Urinary bladder (tissue), 4 donors: ENCODE data around the gene UBALD2. TPM values are rescaled to one million over a fixed set of nuclear protein-coding genes. Genes with fewer than 3 reads are reported as not detected.
"Not testable (repeated sequence)": the region's sequence is repeated elsewhere in the genome, so short reads cannot be mapped to it uniquely, and the experiment has no call there.

Experiments
- DNase-seq: peaks from one replicate; pipeline ENCODE4 v3.0.0-alpha.2; 2015; ENCODE audit errors: extremely low spot score
- H3K27ac ChIP-seq: one replicate; pipeline ENCODE4 v1.5.1; 2013; ENCODE audit warnings: low read depth, mild to moderate bottlenecking, moderate library complexity
- H3K36me3 ChIP-seq: one replicate; pipeline ENCODE4 v1.6.1; 2013; ENCODE audit warnings: mild to moderate bottlenecking, moderate library complexity; ENCODE audit not compliant: insufficient read depth
- H3K4me1 ChIP-seq: one replicate; pipeline ENCODE4 v1.6.1; 2013; ENCODE audit warnings: mild to moderate bottlenecking, moderate library complexity; ENCODE audit not compliant: insufficient read depth
- H3K4me3 ChIP-seq: one replicate; pipeline ENCODE4 v1.5.1; 2013; ENCODE audit warnings: low read depth, low read length
- WGBS: extraction: QIAGEN DNeasy Blood & Tissue Kit; methylation state at CpG from one replicate; pipeline ENCODE4 v1.1.7; 2013; 5-methylcytosine and 5-hydroxymethylcytosine counted together
- polyA plus RNA-seq: library from polyadenylated mRNA; stranded (reverse); fragments of 200-250 nt; gene quantifications from one replicate; pipeline ENCODE4 v1.2.3, GENCODE V29; 2013
- total RNA-seq: library from RNA; depleted of rRNA; stranded (reverse); fragments of >200 nt; gene quantifications from one replicate; pipeline ENCODE4 v1.2.3, GENCODE V29; 2014
- donor health status: healthy with polysubstance abuse.
- donor health status: healthy.

The UBALD2 gene
- total and polyA plus RNA-seq, 2 donors: 5.4 to 22.4 TPM

DNA sequence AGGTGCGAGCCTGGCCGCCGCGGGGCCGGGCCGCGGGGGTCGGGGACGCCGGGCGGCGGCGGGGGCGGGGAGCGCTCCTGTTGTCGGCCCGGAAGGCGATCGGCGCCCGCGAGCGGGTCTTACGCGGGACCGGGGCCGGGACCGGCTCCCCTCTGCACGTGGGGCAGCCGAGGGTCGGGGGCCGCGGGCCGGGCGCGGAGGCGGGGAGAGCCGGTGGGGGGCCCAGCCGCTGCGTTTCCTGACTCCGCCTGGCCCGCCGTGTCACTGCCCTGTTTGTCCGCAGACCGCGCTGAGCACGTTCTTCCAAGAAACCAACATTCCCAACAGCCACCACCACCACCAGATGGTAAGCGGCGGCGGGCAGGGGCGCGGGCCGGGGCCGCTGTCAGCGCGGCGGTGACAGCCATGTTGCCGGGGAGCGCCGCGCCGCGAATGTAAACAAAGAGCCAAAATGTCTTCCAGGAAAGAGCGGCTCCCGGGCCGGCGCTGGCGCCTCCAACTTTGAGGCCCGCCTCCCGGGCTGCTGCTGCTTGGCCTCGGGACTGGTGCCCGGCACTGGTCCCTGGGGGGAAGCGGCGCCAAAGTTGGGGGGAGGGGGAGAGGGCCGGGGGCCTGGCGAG lies 586 bp downstream of the UBALD2 start:
- peaks cover 2% of the 10 kb centered on the region for H3K4me1 ChIP-seq
- H3K27ac ChIP-seq: peak overlapping the region; percentile 94
- H3K36me3 ChIP-seq: peaks cover 3% of the 10 kb centered on the region
- no peak for DNase-seq
- WGBS: under 1% methylated on average over 76 of the region's 76 CpGs
- peak overlapping the region; percentile 99 for H3K4me3 ChIP-seq

DNA sequence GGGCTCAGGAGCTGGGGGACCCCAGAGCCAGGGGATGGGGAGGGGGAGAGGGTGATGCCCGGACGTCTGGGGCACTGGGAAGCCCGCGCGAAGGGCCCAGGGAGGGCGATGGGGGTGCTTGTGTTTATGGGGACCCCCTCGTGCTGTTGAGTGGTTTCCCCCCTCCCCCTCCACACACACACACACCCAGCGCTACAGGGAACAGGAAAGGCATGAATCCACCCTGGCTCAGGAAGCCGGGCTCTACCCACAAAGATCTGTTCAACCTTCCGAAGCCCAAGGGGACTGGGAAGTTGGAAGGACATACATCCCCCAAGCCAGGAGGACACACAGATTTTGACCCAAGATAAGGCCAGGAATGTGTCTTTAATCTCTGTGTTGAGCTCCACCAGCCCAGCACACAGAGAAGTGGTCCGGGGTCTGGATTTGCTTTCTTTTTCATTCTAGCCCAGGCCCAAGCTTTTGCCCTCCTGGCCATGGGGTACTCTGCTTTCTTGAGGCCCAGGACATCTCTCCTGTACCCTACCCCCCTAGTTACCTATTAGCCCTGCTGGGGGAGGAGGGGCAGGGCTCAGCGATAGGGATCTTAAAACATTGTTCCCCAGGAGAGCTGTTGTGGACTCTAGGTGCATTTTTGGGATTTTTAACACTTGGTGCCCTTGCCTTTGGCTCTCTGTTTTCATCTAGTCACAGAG lies 1.2 kb downstream of the UBALD2 start:
- peaks cover 3% of the 10 kb centered on the region for H3K36me3 ChIP-seq
- peak overlapping the region; percentile 99 for H3K4me3 ChIP-seq
- 3% methylated on average over 12 of the region's 12 CpGs for WGBS
- H3K27ac ChIP-seq: peak overlapping the region; percentile 94
- no peak for DNase-seq
- peaks cover 2% of the 10 kb centered on the region for H3K4me1 ChIP-seq

DNA sequence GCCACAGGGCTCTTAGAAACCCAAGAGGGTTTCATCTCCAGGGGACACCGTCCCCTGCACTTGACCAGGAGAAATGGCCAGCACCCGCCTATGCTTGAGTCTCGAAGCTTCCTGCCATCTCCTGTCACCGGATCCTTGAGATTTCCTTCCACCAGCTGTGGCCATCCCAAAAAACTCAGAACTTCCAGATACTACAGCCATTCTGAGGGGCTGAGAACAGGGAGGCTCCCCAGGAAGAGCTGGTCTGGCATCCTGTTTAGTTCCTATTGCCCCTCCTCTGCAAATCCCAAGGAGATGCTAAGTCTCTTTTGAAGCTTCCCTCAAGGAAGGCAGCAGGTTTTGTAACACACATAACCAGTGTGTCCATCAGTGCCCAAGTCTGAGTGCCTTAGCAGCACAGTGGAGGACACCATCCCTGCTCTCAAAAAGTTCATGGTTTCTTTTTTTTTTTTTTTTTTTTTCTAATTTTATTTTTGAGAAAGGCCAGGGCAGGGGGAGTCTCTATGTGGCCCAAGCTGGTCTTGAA lies 2.0 kb downstream of the UBALD2 start:
- Histone ChIP-seq H3K27ac (no peak overlapping the region), H3K36me3 (peaks cover 3% of the 10 kb centered on the region), H3K4me3 (peak overlapping the region; percentile 2), H3K4me1 (peaks cover 2% of the 10 kb centered on the region)
- no peak for DNase-seq
- 80% methylated on average over 4 of the region's 4 CpGs for WGBS

DNA sequence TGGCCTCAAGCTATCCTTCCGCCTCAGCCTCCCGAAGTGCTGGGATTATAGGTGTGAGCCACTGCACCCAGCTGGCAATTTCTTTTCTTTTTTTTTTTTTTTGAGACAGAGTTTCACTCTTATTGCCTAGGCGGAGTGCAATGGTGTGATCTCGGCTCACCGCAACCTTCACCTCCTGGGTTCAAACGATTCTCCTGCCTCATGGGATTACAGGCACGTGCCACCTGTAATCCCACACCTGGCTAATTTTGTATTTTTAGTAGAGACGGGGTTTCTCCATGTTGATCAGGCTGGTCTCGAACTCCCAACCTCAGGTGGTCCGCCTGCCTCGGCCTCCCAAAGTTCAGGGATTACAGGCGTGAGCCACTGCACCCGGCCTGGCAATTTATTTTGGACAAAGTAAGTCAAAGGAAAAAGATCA lies 2.4 kb downstream of the UBALD2 start:
- not testable (repeated sequence) for H3K4me1 ChIP-seq, H3K36me3 ChIP-seq, H3K4me3 ChIP-seq, DNase-seq
- peak overlapping the region; percentile 27 for H3K27ac ChIP-seq
- WGBS: 89% methylated on average over 13 of the region's 13 CpGs

DNA sequence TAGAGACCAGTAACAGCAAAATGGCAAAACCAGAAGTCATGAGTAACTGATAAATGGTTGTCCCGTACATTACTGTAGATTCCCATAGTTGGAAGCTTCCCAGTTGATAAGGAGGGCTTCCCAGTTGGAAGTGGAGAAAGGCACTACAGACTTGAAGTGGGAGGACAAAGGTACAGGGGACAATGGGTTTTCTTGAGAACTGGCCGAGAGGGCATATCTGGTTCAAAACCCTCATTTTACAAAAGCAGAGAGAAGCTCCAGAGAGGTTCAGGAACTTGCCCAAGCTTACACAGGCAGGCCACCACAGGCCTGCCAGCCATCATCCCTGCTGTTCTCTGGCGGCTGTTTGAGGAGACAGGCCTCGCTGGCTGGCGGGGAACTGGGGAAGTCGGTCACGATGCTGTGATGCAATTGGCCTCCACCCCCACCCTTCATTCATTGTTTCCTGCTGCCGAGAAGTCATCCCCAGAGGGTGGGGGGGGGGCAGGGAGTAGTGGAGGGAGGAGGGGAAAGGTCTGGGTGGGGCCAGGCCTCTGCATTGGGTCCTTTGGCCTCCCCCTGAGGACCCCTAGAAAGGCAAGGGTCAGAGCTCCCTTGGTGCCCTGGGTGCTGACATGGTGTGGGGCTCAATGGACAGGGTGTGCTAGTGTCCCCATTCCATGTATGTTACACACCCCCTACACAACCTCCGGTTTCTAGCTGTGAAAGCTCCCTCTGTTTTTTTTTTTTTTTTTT lies 3.0 kb downstream of the UBALD2 start:
- no peak overlapping the region for H3K4me3 ChIP-seq
- peaks cover 3% of the 10 kb centered on the region for H3K36me3 ChIP-seq
- H3K4me1 ChIP-seq: peaks cover 2% of the 10 kb centered on the region
- DNase-seq: no peak
- peak overlapping the region; percentile 27 for H3K27ac ChIP-seq
- WGBS: 36% methylated on average over 9 of the region's 9 CpGs

DNA sequence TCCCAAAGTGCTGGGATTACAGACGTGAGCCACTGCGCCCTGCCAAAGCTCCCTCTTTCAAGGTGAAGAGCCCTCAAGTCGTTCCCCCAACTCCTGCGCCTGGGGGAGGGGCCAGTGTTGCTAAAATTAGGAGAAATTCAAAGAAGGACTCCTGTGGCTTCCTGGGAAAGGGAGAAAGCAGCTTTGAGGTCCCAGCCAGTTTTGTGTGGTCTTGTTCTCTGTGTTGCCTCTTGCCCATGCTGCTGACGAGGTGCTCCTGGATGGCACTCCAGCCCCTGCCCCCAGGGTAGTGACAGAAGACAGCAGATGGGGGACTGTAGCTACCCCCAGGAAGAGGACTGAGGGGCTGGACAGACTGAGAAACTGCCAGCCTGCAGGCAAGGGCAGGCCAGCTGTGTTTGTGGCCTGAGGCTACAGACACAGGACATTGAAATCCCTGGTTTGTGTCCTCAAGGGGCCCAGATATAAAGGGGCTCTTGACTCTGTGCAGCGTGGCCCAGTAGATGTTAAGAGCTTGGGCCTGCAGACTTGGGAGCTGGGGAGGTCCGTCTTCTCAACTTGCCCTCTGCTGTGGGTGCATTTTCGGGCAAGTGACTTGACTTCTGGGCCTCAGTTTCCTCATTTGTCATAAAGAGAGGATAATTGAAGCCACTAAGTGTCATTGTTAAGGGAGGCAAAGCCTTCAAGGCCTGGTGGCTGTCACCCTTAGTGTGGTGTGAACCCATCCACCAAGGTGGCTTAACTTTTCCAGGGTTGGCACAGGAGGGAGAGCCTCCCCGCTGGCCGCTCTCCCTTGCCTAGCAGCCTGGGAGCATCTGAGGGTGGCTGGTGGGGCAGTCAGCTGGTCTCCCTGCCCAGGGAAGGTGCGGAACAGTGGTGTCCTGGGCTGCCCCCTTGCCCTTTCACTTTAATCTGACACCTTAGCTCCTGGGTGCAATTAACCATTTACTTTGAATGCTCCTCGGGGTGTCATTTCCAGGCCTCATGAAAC lies 4.1 kb downstream of the UBALD2 start:
- peaks cover 3% of the 10 kb centered on the region for H3K36me3 ChIP-seq
- 78% methylated on average over 12 of the region's 12 CpGs for WGBS
- no peak overlapping the region for H3K4me3 ChIP-seq
- no peak overlapping the region for H3K27ac ChIP-seq
- no peak for DNase-seq
- H3K4me1 ChIP-seq: peaks cover 2% of the 10 kb centered on the region

DNA sequence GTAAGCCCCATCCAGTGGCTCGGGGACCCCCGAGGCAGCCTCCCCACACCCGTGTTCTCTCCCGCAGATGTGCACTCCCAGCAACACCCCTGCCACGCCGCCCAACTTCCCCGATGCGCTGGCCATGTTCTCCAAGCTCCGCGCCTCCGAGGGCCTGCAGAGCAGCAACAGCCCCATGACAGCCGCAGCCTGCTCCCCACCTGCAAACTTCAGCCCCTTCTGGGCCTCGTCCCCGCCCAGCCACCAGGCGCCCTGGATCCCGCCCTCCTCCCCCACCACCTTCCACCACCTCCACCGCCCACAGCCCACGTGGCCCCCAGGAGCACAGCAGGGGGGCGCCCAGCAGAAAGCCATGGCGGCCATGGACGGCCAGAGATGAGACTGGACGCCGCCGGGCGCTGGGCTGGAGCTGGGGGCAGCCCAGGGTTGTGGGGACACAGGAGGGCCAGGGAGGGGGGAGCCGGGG lies 5.0 kb downstream of the UBALD2 start:
- H3K4me1 ChIP-seq: peaks cover 2% of the 10 kb centered on the region
- no peak overlapping the region for H3K27ac ChIP-seq
- no peak for DNase-seq
- peaks cover 3% of the 10 kb centered on the region for H3K36me3 ChIP-seq
- no peak overlapping the region for H3K4me3 ChIP-seq
- 88% methylated on average over 26 of the region's 26 CpGs for WGBS

DNA sequence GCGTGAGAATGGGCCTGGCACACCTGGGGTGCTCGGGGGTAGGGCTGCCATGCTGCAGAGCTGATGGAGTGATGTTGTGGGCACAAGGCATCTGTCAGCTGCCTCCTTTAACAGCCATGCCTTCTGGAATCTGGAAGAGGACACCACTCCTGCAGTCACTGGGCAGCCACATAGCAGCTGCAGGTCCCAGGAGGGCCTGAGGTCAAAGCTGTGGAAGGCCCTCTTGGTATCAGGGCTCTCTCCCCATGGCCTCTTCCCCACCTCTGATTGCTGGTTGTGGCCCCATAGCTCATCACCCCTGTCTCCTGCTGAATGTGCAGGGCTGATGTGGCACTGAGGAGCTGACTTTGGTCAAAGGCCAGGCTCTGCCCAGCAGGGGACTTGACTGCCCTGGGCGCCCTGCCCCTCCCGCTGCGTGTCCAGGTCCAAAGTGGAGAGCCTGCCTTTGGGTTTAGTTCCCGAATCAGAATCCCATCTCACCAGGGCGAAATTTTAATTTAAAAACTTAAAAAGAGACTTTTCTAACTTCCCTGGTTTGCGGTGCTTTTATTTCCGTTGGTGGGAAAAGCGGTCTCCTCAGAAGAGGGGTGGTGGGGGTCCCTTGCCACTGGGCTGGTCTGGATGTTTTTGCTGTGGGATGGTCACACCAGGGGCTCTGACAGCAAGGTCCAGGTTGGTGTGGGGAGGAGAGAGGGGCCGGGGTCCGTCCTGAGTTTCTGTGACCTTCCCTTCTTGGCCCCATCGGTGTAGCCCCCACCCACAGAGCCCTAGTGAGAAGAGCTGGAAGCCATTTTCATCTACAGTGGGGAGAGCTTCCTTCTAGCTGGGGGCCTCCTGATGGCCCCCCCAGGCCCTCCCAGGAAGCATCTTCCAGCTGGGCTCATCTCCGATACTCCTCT lies 5.9 kb downstream of the UBALD2 start:
- H3K4me3 ChIP-seq: no peak overlapping the region
- no peak overlapping the region for H3K27ac ChIP-seq
- 89% methylated on average over 14 of the region's 14 CpGs for WGBS
- H3K36me3 ChIP-seq: peaks cover 3% of the 10 kb centered on the region
- H3K4me1 ChIP-seq: peaks cover 2% of the 10 kb centered on the region
- DNase-seq: no peak

DNA sequence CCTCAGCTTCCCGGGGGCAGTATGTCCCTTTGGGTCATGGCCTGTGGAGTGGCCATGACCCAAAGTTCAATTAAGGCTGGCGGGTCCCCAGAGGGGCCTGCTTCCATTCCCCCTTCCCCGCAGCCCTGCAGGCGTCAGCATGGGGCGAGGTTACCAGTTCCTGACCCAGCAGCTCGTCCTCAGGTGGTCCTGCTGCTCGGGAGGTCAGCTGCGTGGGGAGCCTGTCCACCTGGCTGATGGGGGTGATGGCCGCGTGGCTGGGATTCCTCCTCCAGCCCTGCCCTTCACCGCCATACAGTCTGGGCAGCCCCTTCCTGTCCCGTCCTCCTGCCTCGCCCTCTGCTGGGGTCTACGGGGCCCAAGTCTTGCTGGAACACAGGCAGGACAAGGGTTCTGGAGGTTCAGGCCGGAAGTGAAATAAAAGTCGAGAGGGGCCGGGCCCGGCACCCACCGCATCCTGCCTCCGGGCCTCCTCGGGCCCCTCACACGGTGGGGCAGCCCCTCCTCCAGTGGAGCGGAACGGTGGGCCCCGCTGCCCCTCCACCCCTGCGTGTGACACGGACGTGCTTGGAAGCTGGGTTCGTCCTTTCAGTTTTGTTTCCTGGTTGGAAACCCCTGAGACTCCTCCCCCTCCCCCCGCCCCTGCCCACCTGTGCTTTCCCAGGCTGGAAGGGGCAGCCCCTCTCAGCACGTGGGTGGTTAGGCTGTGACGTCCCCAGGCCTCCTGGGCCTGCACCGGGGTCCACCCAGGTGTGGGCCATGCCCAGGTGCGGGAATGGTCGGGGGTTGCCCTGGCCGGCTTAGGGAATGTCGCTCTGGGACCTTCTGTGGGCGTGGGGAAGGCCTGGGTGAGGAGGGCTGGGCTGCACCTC lies 6.8 kb downstream of the UBALD2 start:
- Histone ChIP-seq H3K36me3 (peaks cover 3% of the 10 kb centered on the region), H3K4me1 (peaks cover 2% of the 10 kb centered on the region), H3K4me3 (peak overlapping the region; percentile 27), H3K27ac (peak overlapping the region; percentile 61)
- WGBS: 19% methylated on average over 38 of the region's 38 CpGs
- no peak for DNase-seq

DNA sequence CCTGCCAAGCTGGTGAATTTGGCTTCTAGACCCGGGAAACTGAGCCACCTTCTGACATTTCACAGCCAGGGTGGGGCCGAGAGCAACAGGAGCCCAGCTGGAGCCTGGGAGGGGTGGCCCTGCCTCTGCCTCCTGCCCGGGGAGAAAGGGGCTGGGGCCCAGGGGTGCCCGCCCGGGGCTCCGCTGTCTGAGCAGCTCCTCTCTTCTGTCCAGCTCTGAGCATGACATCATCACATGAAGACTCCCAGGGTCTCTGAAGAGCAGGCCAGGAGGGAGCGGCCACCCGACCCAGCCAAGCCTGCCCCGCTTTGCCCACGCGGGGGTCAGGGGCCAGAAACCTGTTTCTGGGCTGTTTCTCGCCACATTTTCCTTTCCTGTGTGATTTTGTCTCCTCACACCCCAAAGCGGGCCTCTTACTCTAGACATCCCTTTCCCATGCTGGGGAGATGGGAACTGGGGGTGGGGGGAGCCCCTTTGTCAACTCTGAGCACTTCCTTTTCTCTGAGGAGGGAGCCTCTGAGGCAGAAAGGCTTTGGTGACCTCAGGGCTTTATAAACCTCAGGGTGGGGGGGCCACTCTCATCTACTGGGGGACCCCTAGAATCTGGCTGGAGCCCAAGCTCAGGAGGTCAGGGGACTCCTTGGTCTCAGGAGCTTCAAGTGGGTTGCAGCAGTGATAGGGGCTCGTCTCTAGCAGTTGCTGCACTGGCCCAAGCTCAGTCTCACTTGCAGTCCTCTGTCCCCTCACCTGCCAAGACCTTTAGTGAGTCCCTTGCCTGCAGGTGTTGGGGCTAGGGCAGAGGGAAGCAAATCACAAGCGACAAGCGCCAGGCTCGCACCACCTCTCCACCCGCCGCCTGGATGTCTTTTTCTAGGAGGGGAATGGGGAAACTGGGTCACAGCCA lies 7.6 kb downstream of the UBALD2 start:
- Histone ChIP-seq H3K4me1 (peaks cover under 1% of the 10 kb centered on the region), H3K36me3 (peaks cover 3% of the 10 kb centered on the region), H3K27ac (peak overlapping the region; percentile 49), H3K4me3 (no peak overlapping the region)
- no peak for DNase-seq
- WGBS: 57% methylated on average over 19 of the region's 19 CpGs
